ENCODE data around the gene ADCK1. TPM values are rescaled to one million over a fixed set of nuclear protein-coding genes. Genes with fewer than 3 reads are reported as not detected.

Gene ADCK1
- total RNA-seq, 1 donor from 2014 or later, result 7.7 TPM

GRCh38 chr14:77906446-77906845, 106.5 kb downstream of the ADCK1 start:
- Mint-ChIP-seq H3K27me3 (ENCODE audit: low read depth) (no peaks in the 10 kb centered on the region), H3K36me3 (ENCODE audit: low read depth) (peaks cover 11% of the 10 kb centered on the region), H3K27ac (ENCODE audit: unreplicated experiment) (no peak overlapping the region), H3K4me1 (ENCODE audit: low read depth) (no peaks in the 10 kb centered on the region), H3K4me3 (ENCODE audit: unreplicated experiment) (no peak overlapping the region), H3K9me3 (ENCODE audit: low read depth) (no peaks in the 10 kb centered on the region)
- no peak for TF ChIP-seq CTCF (IDR thresholded peaks at IDR 0.05)
- DNase-seq (ENCODE audit: low spot score), result no peak

- Mint-ChIP-seq H3K4me3 (ENCODE audit: unreplicated experiment) (no peak overlapping the region), H3K36me3 (ENCODE audit: low read depth) (peaks cover 7% of the 10 kb centered on the region), H3K4me1 (ENCODE audit: low read depth) (no peaks in the 10 kb centered on the region), H3K9me3 (ENCODE audit: low read depth) (no peaks in the 10 kb centered on the region), H3K27me3 (ENCODE audit: low read depth) (no peaks in the 10 kb centered on the region), H3K27ac (ENCODE audit: unreplicated experiment) (no peak overlapping the region)
- DNase-seq (ENCODE audit: low spot score), result no peak
- no peak for TF ChIP-seq CTCF (IDR thresholded peaks at IDR 0.05)
These were observed 108.9 kb downstream of the ADCK1 start for GRCh38 chr14:77908847-77909246.

GRCh38 chr14:77909911-77910310, 110.0 kb downstream of the ADCK1 start:
- no peaks in the 10 kb centered on the region for H3K27me3 Mint-ChIP-seq (ENCODE audit: low read depth)
- H3K4me3 Mint-ChIP-seq (ENCODE audit: unreplicated experiment), result no peak overlapping the region
- TF ChIP-seq CTCF (IDR thresholded peaks at IDR 0.05), result no peak
- no peak overlapping the region for H3K27ac Mint-ChIP-seq (ENCODE audit: unreplicated experiment)
- no peaks in the 10 kb centered on the region for H3K9me3 Mint-ChIP-seq (ENCODE audit: low read depth)
- peaks cover 8% of the 10 kb centered on the region for H3K36me3 Mint-ChIP-seq (ENCODE audit: low read depth)
- H3K4me1 Mint-ChIP-seq (ENCODE audit: low read depth), result no peaks in the 10 kb centered on the region
- no peak for DNase-seq (ENCODE audit: low spot score)

GRCh38 chr14:77910506-77910905, 110.6 kb downstream of the ADCK1 start:
- no peak for TF ChIP-seq CTCF (IDR thresholded peaks at IDR 0.05)
- Mint-ChIP-seq H3K36me3 (ENCODE audit: low read depth) (peaks cover 9% of the 10 kb centered on the region), H3K27ac (ENCODE audit: unreplicated experiment) (no peak overlapping the region), H3K27me3 (ENCODE audit: low read depth) (no peaks in the 10 kb centered on the region), H3K9me3 (ENCODE audit: low read depth) (no peaks in the 10 kb centered on the region), H3K4me1 (ENCODE audit: low read depth) (no peaks in the 10 kb centered on the region), H3K4me3 (ENCODE audit: unreplicated experiment) (no peak overlapping the region)
- no peak for DNase-seq (ENCODE audit: low spot score)

GRCh38 chr14:77911356-77911755, 111.4 kb downstream of the ADCK1 start:
- H3K36me3 Mint-ChIP-seq (ENCODE audit: low read depth), result peaks cover 9% of the 10 kb centered on the region
- no peak overlapping the region for H3K27ac Mint-ChIP-seq (ENCODE audit: unreplicated experiment)
- no peaks in the 10 kb centered on the region for H3K9me3 Mint-ChIP-seq (ENCODE audit: low read depth)
- no peaks in the 10 kb centered on the region for H3K4me1 Mint-ChIP-seq (ENCODE audit: low read depth)
- DNase-seq (ENCODE audit: low spot score), result no peak
- no peak overlapping the region for H3K4me3 Mint-ChIP-seq (ENCODE audit: unreplicated experiment)
- H3K27me3 Mint-ChIP-seq (ENCODE audit: low read depth), result no peaks in the 10 kb centered on the region
- no peak for TF ChIP-seq CTCF (IDR thresholded peaks at IDR 0.05)
